ENCODE data around the gene RABL3.
"Not testable (repeated sequence)": the region's sequence is repeated elsewhere in the genome, so short reads cannot be mapped to it uniquely, and the experiment has no call there.

DNA sequence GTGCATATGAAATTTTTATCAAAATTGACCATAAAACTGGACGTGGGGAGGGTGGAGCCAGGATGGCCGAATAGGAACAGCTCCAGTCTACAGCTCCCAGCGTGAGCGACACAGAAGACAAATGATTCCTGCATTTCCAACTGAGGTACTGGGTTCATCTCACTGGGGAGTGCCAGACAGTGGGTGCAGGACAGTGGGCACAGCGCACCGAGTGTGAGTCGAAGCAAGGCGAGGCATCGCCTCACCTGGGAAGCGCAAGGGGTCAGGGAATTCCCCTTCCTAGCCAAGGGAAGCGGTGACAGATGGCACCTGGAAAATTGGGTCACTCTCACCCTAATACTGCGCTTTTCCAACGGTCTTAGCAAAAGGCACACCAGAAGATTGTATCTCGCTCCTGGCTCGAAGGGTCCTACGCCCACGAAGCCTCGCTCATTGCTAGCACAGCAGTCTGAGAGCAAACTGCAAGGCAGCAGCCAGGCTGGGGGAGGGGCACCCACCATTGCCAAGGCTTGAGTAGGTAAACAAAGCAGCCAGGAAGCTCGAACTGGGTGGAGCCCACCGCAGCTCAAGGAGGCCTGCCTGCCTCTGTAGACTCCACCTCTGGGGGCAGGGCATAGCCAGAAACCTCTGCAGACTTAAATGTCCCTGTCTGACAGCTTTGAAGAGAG is 23.0 kb downstream of the RABL3 start:
- TF ChIP-seq, protein P1, sequence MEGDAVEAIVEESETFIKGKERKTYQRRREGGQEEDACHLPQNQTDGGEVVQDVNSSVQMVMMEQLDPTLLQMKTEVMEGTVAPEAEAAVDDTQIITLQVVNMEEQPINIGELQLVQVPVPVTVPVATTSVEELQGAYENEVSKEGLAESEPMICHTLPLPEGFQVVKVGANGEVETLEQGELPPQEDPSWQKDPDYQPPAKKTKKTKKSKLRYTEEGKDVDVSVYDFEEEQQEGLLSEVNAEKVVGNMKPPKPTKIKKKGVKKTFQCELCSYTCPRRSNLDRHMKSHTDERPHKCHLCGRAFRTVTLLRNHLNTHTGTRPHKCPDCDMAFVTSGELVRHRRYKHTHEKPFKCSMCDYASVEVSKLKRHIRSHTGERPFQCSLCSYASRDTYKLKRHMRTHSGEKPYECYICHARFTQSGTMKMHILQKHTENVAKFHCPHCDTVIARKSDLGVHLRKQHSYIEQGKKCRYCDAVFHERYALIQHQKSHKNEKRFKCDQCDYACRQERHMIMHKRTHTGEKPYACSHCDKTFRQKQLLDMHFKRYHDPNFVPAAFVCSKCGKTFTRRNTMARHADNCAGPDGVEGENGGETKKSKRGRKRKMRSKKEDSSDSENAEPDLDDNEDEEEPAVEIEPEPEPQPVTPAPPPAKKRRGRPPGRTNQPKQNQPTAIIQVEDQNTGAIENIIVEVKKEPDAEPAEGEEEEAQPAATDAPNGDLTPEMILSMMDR (IDR thresholded peaks at IDR 0.05; ENCODE audit: insufficient read depth, low read length) = not testable (repeated sequence)
- TF ChIP-seq GABPA (IDR thresholded peaks at IDR 0.05; ENCODE audit: low read depth) = not testable (repeated sequence)
- TF ChIP-seq, protein P2, sequence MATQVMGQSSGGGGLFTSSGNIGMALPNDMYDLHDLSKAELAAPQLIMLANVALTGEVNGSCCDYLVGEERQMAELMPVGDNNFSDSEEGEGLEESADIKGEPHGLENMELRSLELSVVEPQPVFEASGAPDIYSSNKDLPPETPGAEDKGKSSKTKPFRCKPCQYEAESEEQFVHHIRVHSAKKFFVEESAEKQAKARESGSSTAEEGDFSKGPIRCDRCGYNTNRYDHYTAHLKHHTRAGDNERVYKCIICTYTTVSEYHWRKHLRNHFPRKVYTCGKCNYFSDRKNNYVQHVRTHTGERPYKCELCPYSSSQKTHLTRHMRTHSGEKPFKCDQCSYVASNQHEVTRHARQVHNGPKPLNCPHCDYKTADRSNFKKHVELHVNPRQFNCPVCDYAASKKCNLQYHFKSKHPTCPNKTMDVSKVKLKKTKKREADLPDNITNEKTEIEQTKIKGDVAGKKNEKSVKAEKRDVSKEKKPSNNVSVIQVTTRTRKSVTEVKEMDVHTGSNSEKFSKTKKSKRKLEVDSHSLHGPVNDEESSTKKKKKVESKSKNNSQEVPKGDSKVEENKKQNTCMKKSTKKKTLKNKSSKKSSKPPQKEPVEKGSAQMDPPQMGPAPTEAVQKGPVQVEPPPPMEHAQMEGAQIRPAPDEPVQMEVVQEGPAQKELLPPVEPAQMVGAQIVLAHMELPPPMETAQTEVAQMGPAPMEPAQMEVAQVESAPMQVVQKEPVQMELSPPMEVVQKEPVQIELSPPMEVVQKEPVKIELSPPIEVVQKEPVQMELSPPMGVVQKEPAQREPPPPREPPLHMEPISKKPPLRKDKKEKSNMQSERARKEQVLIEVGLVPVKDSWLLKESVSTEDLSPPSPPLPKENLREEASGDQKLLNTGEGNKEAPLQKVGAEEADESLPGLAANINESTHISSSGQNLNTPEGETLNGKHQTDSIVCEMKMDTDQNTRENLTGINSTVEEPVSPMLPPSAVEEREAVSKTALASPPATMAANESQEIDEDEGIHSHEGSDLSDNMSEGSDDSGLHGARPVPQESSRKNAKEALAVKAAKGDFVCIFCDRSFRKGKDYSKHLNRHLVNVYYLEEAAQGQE (IDR thresholded peaks at IDR 0.05; ENCODE audit: insufficient replicate concordance, low read depth) = not testable (repeated sequence)

Measured in HL-60 (cell line).